SU-DHL-6 (cell line): ENCODE data around the gene CBX6.

Experiments used
- EZH2phosphoT487 ChIP-seq: fragments of 200-600 bp; sonication (generic), shearing (Covaris generic); conservative IDR thresholded peaks from 2 replicates; pipeline ENCODE4 v1.6.1; 2018; ENCODE audit warnings: mild to moderate bottlenecking, antibody characterized with exemption, low read length, moderate library complexity, mixed read lengths
- TF ChIP-seq, protein P1 (sequence below): fragments of 200-600 bp; sonication (generic); IDR thresholded peaks from one replicate; pipeline ENCODE4 v1.5.1; 2017; ENCODE audit warnings: antibody characterized with exemption, mild to moderate bottlenecking, low read length, moderate library complexity; ENCODE audit not compliant: insufficient read depth, poor library complexity, severe bottlenecking

DNA sequence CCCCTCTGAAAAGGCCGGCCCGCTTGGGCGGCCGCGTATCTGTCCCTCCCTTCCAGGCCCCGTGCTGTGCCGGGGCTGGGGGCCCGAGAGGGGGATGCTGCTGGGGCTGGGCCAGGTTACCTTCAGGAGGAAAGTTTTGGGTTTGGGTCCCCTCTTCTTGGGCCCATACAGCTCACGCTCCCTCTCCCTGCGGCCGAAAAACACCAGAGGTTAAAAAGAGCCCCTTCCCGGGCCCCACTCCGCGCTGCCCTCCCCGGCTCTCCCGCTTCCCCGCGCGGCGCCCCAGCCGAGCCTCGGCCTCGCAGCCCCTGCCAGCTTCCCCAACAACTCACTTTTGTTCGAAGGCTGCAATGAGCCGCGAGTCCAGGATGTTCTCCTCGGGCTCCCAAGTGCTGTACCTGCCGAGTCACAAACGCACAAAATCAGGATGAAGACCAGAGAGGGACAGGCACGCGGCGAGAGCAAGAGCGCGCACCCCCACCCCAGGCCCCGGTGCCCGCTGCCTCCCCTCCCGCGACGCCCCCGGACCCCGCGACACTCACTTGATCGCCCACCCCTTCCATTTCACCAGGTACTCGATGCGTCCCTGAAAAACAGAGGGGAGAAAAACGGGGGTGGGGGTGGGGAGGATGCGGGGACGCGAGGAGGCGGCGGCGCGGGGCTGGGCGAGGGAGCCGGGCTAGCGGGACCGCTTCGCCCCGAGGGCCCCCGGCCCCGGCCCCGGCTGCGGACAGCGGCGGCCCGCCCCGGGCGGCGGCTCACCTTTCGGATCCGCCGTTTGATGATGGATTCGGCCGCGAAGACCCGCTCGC, 450 bp downstream of the CBX6 start:
- TF ChIP-seq, protein P1, sequence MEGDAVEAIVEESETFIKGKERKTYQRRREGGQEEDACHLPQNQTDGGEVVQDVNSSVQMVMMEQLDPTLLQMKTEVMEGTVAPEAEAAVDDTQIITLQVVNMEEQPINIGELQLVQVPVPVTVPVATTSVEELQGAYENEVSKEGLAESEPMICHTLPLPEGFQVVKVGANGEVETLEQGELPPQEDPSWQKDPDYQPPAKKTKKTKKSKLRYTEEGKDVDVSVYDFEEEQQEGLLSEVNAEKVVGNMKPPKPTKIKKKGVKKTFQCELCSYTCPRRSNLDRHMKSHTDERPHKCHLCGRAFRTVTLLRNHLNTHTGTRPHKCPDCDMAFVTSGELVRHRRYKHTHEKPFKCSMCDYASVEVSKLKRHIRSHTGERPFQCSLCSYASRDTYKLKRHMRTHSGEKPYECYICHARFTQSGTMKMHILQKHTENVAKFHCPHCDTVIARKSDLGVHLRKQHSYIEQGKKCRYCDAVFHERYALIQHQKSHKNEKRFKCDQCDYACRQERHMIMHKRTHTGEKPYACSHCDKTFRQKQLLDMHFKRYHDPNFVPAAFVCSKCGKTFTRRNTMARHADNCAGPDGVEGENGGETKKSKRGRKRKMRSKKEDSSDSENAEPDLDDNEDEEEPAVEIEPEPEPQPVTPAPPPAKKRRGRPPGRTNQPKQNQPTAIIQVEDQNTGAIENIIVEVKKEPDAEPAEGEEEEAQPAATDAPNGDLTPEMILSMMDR: no peak
- TF ChIP-seq EZH2phosphoT487: no peak
